SK-N-MC (cell line): ENCODE data around the gene MTSS2.

Source experiments
- EZH2 ChIP-seq: fragments of 200-600 bp; sonication (generic); IDR thresholded peaks from one replicate; pipeline ENCODE4 v1.6.1; 2017; ENCODE audit warnings: antibody characterized with exemption
- POLR2AphosphoS5 ChIP-seq: IDR thresholded peaks from 2 replicates; pipeline ENCODE4 v1.6.1; 2012; ENCODE audit warnings: mild to moderate bottlenecking, low read depth, low read length, borderline replicate concordance

GRCh38 chr16:70651524-70651923 lies 34.3 kb downstream of the MTSS2 start:
- no peak for TF ChIP-seq POLR2AphosphoS5
- no peak for TF ChIP-seq EZH2
